Measurements from ENCODE around the gene NCF4.

GRCh38 chr22:36879775-36880174 is 19.0 kb downstream of the NCF4 start:
- TF ChIP-seq CTCF (IDR thresholded peaks at IDR 0.05) (no peak), POLR2A (IDR thresholded peaks at IDR 0.05) (no peak)

All from esophagus squamous epithelium (tissue), 4 donors.